Measurements from ENCODE around the gene CD7.

CD7 gene

GRCh38 chr17:82283208-82283749 lies 34.1 kb downstream of the CD7 start:
- Histone ChIP-seq H3K27me3 (replicated peaks; ENCODE audit: control insufficient read depth, insufficient read depth, low read length) (peaks cover 2% of the 10 kb centered on the region; the same call in 1 of the 2 replicates), H3K36me3 (ENCODE audit: control insufficient read depth, insufficient read depth, low read length) (no peaks in the 10 kb centered on the region), H3K4me3 (replicated peaks; ENCODE audit: low read depth, low read length) (no peak overlapping the region)
- TF ChIP-seq, protein P1, sequence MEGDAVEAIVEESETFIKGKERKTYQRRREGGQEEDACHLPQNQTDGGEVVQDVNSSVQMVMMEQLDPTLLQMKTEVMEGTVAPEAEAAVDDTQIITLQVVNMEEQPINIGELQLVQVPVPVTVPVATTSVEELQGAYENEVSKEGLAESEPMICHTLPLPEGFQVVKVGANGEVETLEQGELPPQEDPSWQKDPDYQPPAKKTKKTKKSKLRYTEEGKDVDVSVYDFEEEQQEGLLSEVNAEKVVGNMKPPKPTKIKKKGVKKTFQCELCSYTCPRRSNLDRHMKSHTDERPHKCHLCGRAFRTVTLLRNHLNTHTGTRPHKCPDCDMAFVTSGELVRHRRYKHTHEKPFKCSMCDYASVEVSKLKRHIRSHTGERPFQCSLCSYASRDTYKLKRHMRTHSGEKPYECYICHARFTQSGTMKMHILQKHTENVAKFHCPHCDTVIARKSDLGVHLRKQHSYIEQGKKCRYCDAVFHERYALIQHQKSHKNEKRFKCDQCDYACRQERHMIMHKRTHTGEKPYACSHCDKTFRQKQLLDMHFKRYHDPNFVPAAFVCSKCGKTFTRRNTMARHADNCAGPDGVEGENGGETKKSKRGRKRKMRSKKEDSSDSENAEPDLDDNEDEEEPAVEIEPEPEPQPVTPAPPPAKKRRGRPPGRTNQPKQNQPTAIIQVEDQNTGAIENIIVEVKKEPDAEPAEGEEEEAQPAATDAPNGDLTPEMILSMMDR (IDR thresholded peaks at IDR 0.05; ENCODE audit: insufficient read depth, low read length, poor library complexity, severe bottlenecking): no peak
- no peak for DNase-seq (ENCODE audit: extremely low read depth, insufficient read length)

- no peak overlapping the region for H3K4me3 ChIP-seq (replicated peaks; ENCODE audit: low read depth, low read length)
- no peaks in the 10 kb centered on the region for H3K36me3 ChIP-seq (ENCODE audit: control insufficient read depth, insufficient read depth, low read length)
- DNase-seq (ENCODE audit: extremely low read depth, insufficient read length): no peak
- TF ChIP-seq, protein P1 (IDR thresholded peaks at IDR 0.05; ENCODE audit: insufficient read depth, low read length, poor library complexity, severe bottlenecking): no peak
- peaks cover 2% of the 10 kb centered on the region; the same call in 1 of the 2 replicates for H3K27me3 ChIP-seq (replicated peaks; ENCODE audit: control insufficient read depth, insufficient read depth, low read length)
Measured at GRCh38 chr17:82282239-82283207, 34.9 kb downstream of the CD7 start.

GRCh38 chr17:82281502-82282238 lies 35.7 kb downstream of the CD7 start:
- no peak overlapping the region for H3K4me3 ChIP-seq (replicated peaks; ENCODE audit: low read depth, low read length)
- no peak for DNase-seq (ENCODE audit: extremely low read depth, insufficient read length)
- no peaks in the 10 kb centered on the region for H3K36me3 ChIP-seq (ENCODE audit: control insufficient read depth, insufficient read depth, low read length)
- TF ChIP-seq, protein P1 (IDR thresholded peaks at IDR 0.05; ENCODE audit: insufficient read depth, low read length, poor library complexity, severe bottlenecking): no peak
- H3K27me3 ChIP-seq (replicated peaks; ENCODE audit: control insufficient read depth, insufficient read depth, low read length): peaks cover 2% of the 10 kb centered on the region; the same call in 1 of the 2 replicates

GRCh38 chr17:82281076-82281475 lies 36.3 kb downstream of the CD7 start:
- TF ChIP-seq, protein P1 (IDR thresholded peaks at IDR 0.05; ENCODE audit: insufficient read depth, low read length, poor library complexity, severe bottlenecking): no peak
- peaks cover 2% of the 10 kb centered on the region; the same call in 1 of the 2 replicates for H3K27me3 ChIP-seq (replicated peaks; ENCODE audit: control insufficient read depth, insufficient read depth, low read length)
- H3K36me3 ChIP-seq (ENCODE audit: control insufficient read depth, insufficient read depth, low read length): no peaks in the 10 kb centered on the region
- no peak overlapping the region for H3K4me3 ChIP-seq (replicated peaks; ENCODE audit: low read depth, low read length)
- no peak for DNase-seq (ENCODE audit: extremely low read depth, insufficient read length)

DNA sequence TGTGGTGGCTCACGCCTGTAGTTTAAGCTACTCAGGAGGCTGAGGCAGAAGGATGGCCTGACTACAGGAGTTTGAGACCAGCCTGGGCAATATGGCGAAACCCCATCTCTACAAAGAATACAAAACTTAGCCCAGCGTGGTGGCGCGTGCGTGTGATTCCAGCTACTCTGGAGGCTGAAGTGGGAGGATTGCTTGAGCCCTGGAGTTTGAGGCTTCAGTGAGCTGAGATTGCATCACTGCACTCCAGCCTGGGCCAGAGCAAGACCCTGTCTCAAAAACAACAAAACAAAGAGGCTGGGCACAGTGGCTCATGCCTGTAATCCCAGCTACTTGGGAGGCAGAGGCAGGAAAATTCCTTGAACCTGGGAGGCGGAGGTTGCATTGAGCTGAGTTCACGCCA lies 36.9 kb downstream of the CD7 start:
- DNase-seq (ENCODE audit: extremely low read depth, insufficient read length): no peak
- Histone ChIP-seq H3K27me3 (replicated peaks; ENCODE audit: control insufficient read depth, insufficient read depth, low read length) (peaks cover 2% of the 10 kb centered on the region; the same call in 1 of the 2 replicates), H3K4me3 (replicated peaks; ENCODE audit: low read depth, low read length) (no peak overlapping the region), H3K36me3 (ENCODE audit: control insufficient read depth, insufficient read depth, low read length) (no peaks in the 10 kb centered on the region)
- TF ChIP-seq, protein P1 (IDR thresholded peaks at IDR 0.05; ENCODE audit: insufficient read depth, low read length, poor library complexity, severe bottlenecking): no peak
